Lower leg skin (tissue), 4 donors: ENCODE results near the gene PLEKHG4B. TPM values are rescaled to one million over a fixed set of nuclear protein-coding genes. Genes with fewer than 3 reads are reported as not detected.
"Not testable (repeated sequence)": the region's sequence is repeated elsewhere in the genome, so short reads cannot be mapped to it uniquely, and the experiment has no call there.

Experiments used
- DNase-seq, 2 donors: peaks; one replicate each; pipeline ENCODE4 v3.0.0-alpha.2; 2019; ENCODE audit warnings: low spot score in 2 of 2
- H3K4me3 ChIP-seq: fragments of 200-600 bp; sonication (generic); 2 replicates; pipeline ENCODE4 v1.5.1; 2017; ENCODE audit warnings: mild to moderate bottlenecking, low read depth; ENCODE audit not compliant: poor library complexity, severe bottlenecking
- POLR2A ChIP-seq, 2 donors: fragments of 450-650 bp; IDR thresholded peaks; one replicate each; pipeline ENCODE4 v1.6.1; 2016 to 2017; ENCODE audit warnings: antibody characterized with exemption in 2 of 2, mild to moderate bottlenecking in 1 of 2, moderate library complexity in 1 of 2
- WGBS, 2 donors: methylation state at CpG; one replicate each; pipeline ENCODE4 v1.1.5; 2018; 5-methylcytosine and 5-hydroxymethylcytosine counted together
- intact Hi-C: fragments of 100-400 bp; cut with DNase I; formaldehyde crosslinking; loops from one replicate; pipeline ENCODE4 v1.15.0; 2023; ENCODE audit warnings: low total_unique reads
- total RNA-seq, 4 donors: library from RNA; depleted of rRNA; stranded (reverse); fragments of >200 nt; gene quantifications; one replicate each; pipeline ENCODE4 v1.1.0, GENCODE V29; 2016
- TF ChIP-seq, protein P1 (sequence below), 3 donors: fragments of 450-650 bp; IDR thresholded peaks; one replicate each; pipeline ENCODE4 v1.5.1; 2016; ENCODE audit warnings: antibody characterized with exemption in 3 of 3, mild to moderate bottlenecking in 3 of 3, moderate library complexity in 2 of 3

Gene PLEKHG4B
- total RNA-seq, 4 donors from 2014 or later: 0.17 to 2.1 (median 0.36) TPM

DNA sequence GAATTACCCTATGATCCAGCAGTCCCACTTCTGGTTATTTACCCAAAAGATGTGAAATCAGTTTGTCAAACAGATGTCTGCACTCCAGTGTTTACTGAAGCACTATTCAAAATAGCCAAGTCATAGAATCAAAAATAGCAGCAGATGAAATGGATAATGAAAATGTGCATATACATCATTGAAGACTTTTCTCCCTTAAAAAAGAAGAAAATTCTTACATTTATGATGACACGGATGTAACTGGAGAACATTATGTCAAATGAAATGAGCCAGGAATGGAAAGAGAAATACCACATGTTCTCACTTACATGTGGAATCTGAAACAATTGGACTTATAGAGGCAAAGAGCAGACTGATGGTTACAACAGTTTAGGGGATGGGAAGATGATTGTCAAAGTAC is 21.5 kb upstream of the PLEKHG4B start:
- TF ChIP-seq, protein P1, sequence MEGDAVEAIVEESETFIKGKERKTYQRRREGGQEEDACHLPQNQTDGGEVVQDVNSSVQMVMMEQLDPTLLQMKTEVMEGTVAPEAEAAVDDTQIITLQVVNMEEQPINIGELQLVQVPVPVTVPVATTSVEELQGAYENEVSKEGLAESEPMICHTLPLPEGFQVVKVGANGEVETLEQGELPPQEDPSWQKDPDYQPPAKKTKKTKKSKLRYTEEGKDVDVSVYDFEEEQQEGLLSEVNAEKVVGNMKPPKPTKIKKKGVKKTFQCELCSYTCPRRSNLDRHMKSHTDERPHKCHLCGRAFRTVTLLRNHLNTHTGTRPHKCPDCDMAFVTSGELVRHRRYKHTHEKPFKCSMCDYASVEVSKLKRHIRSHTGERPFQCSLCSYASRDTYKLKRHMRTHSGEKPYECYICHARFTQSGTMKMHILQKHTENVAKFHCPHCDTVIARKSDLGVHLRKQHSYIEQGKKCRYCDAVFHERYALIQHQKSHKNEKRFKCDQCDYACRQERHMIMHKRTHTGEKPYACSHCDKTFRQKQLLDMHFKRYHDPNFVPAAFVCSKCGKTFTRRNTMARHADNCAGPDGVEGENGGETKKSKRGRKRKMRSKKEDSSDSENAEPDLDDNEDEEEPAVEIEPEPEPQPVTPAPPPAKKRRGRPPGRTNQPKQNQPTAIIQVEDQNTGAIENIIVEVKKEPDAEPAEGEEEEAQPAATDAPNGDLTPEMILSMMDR (IDR thresholded peaks at IDR 0.05): no peak
- TF ChIP-seq POLR2A (IDR thresholded peaks at IDR 0.05): no peak
- no peak overlapping the region for H3K4me3 ChIP-seq
- 61 to 67% methylated on average over 1 of the region's 1 CpG for WGBS, 2 donors
- intact Hi-C loops: no loop called here
- no peak for DNase-seq

DNA sequence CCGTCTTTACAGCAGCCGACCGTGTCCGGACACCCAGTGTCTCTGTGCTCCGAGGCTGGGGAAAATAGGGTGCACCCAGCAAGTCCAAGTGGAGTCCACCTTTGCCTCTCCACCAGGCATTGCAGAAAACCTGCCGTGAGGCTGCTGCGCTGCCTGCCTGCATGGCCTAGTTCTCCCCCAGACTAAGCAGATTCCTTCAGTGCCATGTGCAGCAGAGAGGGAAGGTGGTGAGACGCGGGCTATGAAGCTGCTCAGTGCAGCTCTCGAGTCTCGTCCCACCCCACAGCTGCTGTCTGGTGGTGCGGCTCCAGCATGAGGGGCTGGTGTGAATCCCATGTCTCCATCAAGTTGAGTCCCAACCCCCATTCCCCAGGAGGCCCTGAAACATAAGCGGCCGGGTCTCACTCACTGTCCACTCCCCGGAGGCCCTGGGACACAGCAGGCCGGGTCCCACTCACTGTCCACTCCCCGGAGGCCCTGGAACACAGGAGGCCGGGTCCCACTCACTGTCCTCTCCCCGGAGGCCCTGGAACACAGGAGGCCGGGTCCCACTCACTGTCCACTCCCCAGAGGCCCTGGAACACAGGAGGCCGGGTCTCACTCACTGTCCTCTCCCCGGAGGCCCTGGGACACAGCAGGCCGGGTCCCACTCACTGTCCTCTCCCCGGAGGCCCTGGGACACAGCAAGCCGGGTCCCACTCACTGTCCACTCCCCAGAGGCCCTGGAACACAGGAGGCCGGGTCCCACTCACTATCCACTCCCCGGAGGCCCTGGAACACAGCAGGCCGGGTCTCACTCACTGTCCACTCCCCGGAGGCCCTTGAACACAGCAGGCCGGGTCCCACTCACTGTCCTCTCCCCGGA is 19.4 kb upstream of the PLEKHG4B start:
- H3K4me3 ChIP-seq, intact Hi-C loops: not testable (repeated sequence)
- 91 to 95% methylated on average over 27 to 31 of the region's 31 CpGs for WGBS, 2 donors
- DNase-seq: peak in 1 of 2 donors; percentile 61

DNA sequence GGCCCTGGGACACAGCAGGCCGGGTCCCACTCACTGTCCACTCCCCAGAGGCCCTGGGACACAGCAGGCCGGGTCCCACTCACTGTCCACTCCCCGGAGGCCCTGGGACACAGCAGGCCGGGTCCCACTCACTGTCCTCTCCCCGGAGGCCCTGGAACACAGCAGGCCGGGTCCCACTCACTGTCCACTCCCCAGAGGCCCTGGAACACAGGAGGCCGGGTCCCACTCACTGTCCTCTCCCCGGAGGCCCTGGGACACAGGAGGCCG is 18.9 kb upstream of the PLEKHG4B start:
- 81 to 91% methylated on average over 7 to 8 of the region's 9 CpGs for WGBS, 2 donors
- intact Hi-C loops, H3K4me3 ChIP-seq: not testable (repeated sequence)
- peak in 1 of 2 donors; percentile 37 for DNase-seq

DNA sequence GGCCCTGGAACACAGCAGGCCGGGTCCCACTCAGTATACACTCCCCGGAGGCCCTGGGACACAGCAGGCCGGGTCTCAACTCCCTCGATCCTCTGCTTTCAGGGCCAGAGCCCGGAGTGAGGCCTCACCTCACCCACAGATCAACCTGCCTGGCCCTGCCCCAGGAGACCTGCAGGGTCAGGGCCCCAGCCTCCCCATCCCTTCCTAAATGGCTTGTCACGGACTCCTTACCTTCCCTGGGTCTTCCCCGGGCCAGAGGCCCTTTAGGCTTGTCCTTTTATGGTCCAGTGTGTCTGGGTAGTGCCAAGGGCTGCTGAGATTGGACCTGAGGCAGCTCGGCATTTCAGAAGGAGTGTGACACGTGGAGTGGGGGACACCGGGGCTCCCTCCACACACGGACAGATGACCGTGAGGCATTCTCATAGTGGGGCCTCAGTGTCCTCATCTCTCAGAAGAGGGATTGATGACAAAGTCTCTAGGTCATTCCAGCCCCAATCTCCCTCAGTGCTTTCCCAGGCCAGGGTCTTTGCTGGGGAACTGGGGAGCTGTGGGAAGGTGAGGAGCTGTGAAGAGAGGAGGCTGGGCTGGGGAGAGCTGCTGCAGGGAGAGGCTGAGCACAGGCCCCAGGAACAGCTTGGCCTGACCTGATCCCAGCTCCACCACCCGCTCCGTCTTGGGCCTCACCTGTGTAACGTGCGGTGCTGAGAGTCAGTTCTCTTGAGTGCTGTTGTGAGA is 18.0 kb upstream of the PLEKHG4B start:
- WGBS, 2 donors: 93 to 95% methylated on average over 13 to 15 of the region's 16 CpGs
- intact Hi-C loops: no loop called here
- peak in 1 of 2 donors; percentile 73 for DNase-seq
- no peak overlapping the region for H3K4me3 ChIP-seq
- no peak for TF ChIP-seq POLR2A (IDR thresholded peaks at IDR 0.05)
- TF ChIP-seq, protein P1 (IDR thresholded peaks at IDR 0.05): no peak

DNA sequence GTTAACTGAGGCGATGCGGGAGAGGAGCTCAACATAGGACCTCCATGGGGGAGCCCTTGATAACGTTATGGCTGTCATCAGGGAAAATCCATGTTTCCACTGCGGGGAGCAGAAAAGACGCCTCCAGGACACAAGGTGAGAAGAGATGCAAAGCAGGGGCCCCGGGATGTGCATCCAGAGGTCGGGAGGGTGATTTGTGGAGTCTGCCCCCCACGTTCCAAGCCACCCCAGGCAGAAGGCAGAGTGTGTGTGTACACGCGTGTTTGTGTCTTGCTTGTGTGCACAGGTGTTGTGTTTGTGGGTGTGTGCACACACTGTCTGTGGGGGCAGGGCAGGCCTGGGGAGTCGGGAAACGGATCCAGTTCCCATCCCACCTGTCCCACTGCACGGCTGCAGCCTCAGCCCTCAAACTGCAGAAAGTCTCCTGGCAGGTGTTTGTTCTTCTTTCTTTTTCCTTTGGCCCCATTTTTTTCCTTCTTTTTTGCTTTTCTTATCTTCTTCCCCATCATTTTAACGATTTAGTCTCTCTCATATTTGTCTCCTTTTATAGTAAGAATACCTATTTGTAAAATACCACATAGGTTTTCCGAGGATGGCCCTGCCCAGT is 17.4 kb upstream of the PLEKHG4B start:
- intact Hi-C loops: no loop called here
- DNase-seq: peak in 1 of 2 donors; percentile 58
- TF ChIP-seq, protein P1 (IDR thresholded peaks at IDR 0.05): no peak
- TF ChIP-seq POLR2A (IDR thresholded peaks at IDR 0.05): no peak
- WGBS, 2 donors: 78 to 83% methylated on average over 15 of the region's 15 CpGs
- no peak overlapping the region for H3K4me3 ChIP-seq

DNA sequence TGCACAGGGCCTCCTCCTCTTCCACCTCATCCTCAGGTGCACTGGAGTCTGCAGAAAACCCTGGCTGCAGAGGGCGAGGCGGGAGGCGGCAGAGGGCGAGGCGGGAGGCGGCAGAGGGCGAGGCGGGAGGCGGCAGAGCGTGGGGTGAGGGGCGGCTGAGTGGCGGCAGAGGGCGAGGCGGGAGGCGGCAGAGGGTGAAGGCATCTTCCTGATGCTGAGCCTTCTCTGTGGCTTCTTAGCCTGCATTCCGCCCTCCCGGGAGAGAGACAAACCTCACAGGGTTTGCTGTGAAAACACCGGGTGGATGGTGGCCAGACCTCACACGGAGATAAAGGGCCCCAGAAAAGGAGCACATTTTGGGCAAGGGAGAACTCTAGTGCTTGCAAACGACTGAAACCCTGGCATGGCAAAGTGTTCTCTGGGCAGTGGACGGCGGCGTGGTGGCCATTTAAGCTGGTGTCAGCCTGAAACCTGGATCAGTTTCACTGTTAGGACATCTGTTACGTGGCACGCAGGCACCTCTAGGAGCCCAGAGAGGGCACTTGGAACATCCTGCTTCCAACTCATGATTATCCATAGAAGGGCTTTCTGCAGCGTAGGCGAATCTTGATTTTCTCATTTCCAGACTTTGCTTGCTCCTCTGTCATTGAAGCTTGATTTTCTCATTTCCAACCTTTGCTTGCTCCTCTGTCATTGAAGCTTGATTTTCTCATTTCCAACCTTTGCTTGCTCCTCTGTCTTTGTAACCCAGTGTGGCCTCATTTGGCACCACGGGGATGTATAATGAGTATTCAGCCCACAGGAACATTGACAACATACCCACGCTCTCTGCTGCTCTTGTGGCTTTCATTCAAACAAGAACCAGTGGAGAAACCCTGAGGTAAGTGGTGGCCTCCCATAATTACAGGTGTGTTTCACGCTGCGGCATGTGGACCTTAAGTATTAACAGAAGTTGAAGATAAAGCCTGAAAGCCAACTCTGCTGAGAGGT is 16.3 kb upstream of the PLEKHG4B start:
- WGBS, 2 donors: 35 to 75% methylated on average over 31 of the region's 31 CpGs
- DNase-seq: peak in 1 of 2 donors; percentile 64
- TF ChIP-seq POLR2A (IDR thresholded peaks at IDR 0.05): no peak
- TF ChIP-seq, protein P1 (IDR thresholded peaks at IDR 0.05): no peak
- intact Hi-C loops: no loop called here
- H3K4me3 ChIP-seq: no peak overlapping the region
